NCI-H2196 treated with DMSO at 0.1 percent for 48 hours (cell line): ENCODE measurements around the gene BMPR1A.
"Not testable (repeated sequence)": the region's sequence is repeated elsewhere in the genome, so short reads cannot be mapped to it uniquely, and the experiment has no call there.

Experiments
- DNase-seq: peaks from one replicate; lab custom pipeline; 2025; ENCODE audit not compliant: unreplicated experiment; lab: John Stamatoyannopoulos, UW

Gene BMPR1A

DNA sequence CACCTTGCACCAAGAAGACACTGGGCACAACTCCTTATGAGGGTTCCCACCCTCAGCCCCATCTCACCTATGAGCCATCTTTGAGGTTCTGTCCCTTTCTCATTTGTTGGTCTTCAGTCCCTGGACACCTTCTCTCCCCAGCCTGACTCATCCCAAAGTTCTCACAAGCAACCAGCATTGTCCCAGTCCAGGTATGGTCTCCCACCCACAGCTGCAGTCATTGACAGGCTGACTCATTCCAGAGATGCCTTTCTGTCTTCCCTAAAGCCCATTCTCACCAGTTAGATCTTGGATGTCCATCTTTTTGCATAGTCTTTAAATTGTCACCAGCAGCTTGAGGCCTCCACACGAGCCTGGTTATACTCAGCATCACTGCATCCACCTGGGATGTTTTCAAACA, 26.7 kb upstream of the BMPR1A start:
- DNase-seq, result no peak

DNA sequence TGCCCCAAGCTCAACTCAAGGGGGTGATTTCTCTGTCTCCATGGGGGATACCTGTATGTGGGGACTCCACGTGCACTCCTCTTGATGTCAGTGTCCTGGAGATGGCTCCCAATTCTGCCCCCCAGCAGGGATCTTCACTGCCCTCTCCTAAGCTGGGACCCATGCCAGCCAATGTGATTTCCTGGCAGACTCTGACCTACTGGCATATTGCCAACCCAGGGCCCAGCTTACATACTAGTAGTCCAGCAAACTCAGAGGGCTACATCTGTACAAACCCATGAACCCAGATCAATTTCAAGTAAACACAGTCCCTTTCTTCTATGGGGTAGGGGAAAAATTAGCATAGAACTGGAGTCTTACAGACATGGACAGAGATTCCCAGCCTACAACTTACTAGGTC, 26.2 kb upstream of the BMPR1A start:
- DNase-seq, result peak; percentile 33

DNA sequence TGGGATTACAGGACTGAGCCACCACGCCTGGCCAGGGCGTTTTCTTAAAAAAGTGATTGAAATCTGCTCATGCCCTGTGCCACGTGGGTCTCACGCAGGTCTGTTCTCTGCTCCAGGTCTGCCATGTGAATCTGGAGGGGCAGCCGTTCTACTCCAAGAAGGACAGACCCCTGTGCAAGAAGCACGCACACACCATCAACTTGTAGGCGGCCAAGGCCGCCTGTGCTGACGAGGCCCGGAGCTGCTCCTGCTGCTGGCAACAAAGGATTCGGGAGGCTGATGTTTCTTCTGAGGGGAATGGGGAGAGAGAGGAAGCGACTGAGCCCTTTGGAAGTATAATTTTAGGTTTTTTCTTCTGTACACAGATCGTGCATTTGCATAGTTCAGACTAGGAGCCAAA, 23.6 kb upstream of the BMPR1A start:
- DNase-seq, result no peak

DNA sequence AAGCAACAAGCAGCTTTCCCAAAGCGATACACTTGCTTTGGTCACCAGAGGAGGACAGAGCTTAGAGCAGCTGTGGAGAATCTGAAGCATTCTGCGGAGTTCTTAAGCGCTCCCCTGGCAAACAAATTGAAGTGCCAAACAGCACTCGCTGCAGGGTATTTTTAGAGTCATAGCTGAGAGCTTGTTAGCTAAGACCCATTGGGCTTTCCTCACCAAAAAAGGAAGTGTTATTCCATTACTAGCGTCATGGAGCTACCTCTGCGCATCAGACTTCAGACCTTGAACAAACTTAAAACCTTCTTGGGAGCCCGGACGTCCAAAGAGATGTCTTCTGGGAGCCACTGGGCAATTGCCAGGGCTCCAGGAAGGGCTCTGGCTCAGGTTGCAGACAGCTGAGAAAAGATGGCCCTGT, 23.2 kb upstream of the BMPR1A start:
- no peak for DNase-seq

DNA sequence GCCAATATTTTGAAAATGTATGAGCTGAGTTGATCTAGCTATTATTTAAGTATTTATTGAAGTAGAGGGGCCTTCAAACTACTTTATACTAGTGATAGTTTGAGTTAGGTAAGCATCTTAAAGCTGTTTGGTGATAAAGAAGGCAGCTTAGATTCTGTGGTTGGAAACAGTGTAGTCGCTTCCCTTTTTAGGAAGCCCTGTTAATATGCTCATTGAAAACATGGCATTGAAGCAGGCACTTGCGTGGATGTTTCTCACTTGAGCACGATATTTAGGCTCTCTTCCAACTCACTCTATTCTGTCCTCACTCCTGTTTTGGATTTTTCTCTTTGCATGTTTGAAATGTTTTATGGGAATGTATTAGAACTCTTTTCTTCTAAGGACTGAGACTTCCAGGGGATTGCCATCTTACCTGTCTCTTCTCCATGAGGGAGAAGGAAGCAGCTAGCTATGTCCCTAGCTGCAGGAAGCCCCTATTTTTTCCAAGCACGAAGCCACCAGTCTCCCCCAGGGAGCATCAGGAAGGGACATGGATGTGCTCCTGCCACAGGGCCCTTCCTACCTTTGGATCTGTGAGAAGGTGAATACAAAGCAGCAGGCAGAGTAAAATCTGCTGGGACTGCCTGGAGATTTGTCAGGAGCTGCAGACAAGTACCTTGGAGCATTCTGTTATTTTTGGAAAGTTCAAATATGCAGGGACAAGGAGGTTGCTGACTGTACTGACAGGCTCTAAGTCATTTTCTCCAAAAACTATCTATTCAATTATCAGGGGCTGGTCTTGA, 22.0 kb upstream of the BMPR1A start:
- no peak for DNase-seq

DNA sequence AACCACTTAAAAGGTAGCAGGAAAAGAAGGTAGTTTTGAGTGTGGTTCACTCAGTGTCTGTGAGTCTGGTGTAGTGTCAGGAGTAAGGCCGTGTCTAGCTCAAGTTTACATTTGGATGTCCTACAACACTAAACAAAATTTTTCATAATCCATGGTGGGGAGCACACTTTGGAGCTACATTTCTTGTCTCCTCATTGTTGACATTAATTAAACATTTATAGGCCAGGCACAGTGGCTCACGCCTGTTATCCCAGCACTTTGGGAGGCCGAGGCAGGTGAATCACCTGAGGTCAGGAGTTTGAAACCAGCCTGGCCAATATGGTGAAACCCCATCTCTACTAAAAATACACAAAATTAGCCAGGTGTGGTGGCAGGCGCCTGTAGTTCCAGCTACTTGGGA, 21.1 kb upstream of the BMPR1A start:
- not testable (repeated sequence) for DNase-seq

DNA sequence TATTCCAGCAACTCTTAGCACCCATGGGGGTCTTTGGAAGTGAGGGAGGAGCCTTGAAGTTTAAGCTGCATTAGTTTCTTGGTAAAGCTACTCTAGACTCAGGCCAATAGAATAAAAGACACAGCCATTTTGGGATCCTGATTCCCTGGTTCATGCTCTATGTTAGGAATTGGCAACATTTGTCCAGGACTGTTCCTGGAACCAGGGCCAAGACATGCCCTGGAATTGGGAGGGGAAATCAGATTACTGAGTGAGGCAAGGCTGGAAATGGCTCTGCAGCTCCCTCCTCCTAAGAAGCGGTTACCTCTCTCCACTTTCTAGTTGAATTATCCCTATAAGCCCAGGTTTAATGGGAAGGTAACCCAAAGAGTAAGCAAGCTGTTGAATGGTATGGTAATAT, 14.2 kb upstream of the BMPR1A start:
- DNase-seq, result no peak

DNA sequence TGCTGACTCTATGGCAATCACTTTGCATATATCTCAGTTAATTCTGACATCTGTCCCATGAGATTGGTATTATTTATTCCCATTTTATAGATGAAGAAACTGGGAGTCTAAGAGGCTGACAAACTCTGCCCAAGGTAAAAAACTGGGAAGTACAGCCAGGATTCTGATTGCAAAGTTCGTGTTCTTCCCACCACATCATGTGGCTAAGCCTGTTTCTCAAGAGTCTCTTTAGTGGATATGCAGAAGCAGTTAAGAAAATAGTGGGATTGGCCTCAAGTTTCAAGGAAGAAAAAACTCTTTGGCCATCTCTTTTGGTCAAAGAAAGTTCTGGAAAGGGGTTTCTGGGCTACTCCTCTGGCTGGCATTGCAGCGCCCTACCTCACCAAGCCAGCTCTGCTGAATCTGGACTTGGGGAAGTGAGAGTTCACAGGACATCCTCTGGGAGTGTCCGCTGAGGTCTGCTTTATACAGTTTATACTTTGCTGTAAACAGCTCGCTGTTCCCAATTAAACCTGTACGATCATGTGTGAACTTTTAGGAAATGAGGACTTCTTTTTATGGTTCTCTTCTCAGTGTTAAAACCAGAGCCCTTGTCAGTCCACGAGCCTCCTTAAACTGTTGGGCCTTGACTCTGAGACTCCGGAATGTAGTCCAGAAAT, 12.2 kb upstream of the BMPR1A start:
- no peak for DNase-seq

DNA sequence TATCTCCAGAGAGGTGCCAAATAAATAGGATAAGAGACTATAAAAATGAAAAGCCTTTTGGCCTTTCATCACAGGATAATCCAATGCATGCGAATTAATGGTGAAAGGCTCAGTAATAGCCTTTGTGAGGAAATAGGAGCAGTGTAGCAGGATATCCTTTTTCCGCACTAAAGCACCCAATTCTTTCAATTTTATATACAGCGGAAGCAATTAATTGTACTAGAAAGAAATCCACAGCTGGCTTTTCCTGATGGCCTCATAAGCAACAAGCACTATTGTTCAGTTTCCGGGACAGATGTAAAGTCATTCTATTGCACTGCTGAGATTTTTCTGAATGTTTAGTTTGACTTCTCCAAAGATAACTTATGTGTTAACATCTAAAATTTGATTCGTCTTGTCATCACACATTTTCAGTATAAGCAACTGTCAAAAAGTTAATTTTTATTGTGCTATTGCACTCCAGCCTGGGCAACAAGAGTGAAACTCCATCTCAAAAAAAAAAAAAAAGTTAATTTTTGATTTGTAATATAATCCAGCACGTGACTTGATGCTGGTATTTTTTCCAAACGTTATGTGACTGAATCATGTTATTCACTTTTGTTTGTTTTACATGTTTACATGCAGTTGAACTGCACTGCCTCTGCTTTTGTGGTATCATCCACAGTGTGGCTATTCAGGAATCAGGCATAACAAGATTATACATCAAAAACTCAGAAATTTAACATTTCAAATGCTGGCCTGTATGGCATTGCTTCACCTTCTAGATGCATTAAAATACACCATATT, 8.4 kb upstream of the BMPR1A start:
- DNase-seq, result no peak

DNA sequence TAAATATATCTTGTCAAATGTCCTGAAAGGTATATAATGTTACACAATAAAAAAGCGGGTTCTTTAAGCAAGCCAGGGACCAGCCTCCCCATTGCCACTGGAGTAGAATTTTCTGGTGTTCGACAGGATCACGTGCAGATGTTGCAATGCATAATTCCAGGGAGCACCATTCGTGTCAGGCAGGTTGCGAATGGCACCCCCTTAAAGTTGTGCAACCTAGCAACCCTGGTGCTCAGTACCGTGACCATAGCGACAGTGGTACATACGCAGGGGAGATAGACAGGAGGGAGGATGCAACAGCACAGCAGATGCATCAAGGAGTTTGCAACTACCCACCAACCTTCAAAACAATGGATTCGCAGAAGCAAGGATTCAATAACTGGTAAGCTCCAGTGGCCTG, 6.6 kb upstream of the BMPR1A start:
- DNase-seq, result no peak

DNA sequence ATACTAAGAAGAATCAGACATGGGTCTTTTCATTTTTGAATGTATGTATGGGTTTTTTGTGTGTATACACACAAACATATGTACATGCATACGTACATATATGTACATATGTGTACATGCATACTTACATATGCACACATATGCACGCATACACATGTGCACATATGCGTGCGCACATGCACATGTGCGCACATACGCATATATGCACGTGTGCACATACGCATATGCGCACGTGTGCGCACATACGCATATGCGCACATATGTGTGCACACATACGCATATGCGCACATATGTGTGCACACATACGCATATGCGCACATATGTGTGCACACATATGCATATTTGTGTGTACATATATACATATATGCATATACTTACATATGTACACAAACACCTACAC, 4.9 kb upstream of the BMPR1A start:
- DNase-seq, result no peak

DNA sequence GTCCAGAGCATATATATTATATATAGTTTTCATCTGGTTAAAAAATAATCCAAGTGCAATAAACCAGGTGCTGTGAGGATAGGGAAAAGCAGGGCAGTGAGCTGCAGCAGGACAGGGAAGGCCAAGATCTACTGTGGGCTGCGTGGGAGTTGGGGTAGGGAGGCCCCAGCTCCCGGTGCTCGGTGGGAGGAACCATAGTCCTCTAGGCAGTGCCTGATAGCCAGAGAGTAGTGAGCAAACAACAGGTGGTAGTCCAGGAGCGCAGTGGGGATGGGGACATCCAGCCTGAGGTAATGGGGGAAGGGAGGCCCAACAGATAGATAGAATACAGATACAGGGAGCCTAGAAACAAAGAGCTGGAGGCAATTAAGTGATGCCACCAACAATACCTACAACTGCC, 4.1 kb upstream of the BMPR1A start:
- no peak for DNase-seq

DNA sequence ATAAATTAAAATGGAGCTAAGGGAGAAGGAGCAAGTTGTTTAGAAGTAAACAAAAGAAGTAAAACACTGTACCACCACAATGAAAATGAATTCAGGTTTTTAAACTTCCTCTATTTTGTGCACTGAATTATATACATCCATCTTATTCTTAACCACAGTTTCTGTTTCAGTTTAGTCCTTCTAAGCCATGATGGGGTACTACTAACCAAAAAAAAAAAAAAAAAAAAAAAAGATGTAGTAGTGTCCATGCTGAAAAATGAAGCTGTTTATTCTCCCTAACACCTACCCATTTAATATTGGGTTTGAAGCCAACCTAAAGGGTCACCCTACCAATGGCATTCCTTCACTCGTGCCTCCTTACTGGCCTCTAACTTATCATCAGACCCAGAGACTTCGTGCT, 3.4 kb upstream of the BMPR1A start:
- no peak for DNase-seq

DNA sequence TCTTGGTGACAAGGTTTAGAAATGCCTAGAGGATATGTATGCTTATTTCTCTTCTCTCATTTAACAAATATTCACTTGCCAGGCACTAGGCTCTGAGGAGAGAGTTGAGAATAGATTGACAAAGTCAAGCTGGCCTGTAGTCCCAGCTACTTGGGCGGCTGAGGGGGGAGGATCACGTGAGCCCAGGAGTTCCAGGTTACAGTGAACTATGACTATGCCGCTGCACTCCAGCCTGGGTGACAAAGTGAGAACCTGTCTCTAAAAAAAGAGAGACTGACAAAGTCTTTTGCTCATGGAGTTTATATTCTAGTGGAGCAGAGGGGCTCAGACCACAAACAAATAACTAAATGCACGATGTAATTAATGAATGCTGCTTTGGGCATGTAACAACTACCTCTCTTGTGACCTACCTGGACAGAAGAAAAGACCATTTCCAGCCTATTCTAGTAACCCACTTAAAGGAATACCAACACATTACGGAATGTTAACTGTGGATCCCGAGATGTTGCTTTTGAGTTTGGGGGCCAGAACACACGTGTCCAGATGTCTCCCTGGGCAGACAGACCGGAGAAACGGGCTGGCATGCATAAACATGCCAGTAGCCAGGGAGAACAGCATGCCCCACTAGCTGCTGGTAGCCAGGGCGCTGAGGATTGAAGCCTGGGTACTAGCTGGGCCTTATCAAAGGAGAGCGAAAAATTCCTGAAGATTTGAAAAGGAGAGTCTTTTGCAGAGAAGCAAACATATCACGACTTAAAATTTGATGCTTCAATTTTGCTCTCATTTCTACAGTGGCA, 2.6 kb upstream of the BMPR1A start:
- DNase-seq, result no peak

DNA sequence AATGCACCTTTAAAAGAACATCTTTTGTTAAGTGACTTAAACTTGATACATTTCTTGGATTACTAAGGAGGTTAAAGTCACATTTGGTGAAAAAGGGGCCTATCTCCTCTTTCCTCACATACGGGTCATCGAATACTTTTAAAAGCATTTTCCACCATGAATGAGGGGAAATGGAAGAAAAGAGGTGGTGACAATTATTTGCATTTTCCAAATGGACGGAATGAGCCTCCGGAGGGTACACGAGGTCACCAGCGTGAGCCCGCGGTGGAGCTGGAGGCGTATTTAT, 1.0 kb upstream of the BMPR1A start:
- DNase-seq, result no peak

DNA sequence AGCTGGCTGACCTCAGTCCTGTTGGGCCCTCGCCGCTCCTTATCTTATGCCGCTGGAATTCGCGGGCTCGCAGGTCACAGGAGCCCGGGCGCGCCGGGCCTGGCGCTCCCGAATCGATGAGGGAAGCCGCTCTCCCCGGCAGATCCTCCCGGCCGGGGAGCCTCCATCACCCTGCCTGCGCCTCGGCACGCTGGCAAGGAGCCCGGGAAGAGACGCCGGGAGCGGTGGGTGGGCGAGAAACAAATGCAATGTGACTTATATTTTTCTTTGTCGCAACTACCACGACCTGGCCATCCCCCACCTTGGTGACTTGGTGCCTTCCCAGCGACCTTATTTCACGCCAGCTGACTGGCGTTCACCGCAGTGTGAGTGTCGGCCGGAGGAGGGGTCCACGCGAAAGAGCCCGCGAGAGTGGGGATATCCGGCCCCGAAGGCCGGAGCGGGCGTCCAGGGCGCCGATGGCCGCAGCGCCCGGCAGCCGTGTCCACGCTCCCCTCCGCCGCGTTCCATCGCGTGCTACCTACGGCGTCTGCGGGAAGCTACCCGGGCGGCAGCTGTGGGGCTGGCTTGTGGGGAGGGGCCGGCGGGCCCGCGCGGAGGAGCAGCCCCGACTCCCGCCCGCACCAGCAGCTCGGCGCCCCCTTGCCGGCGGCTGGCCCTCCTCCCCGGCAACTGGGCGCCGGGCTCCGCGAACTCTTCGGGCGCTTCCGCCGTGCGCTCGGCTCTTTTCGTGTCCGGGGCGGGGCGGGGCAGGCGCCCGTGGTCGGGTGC, 494 bp upstream of the BMPR1A start:
- peak; percentile 60 for DNase-seq

DNA sequence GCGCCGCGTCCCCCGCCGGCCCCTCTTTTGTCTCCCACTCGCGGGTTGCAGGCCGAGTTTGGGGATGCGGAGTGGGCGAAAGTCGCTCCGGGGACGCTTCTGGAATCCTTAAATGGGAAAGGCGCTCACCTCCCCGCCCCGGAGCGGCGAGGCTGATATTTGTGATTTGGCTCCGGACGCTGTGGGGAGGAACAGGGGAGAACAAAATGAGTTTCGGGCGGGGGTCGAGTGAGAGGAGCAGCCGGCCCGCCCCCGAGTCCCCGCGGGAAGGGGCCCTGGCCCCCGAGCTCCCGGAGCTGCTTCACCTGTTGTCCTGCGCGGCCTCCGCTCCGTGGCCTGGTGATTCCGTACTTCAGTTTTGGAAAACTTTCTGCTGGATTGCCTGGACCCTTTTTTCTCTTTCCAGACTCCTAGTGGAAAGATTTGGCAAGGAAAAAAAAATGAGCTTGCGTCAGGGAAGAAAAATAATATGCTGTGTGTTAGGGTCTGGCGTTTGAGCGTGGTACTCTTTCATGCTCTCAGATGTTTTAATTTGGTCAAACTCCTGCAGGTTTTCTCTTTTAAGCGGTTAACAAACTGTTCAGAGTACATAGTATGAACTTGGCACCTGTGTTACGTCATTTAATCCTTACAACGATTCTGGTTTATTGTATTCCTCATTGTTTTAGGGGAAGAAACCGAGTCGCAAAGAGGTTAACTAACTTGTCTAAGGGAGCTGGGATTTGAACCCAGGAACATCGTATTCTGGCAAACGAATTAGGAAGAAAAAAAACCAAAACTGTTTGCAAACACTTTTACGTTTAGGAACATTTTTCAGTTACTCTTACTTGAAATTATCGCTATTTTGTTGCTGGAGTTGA, 924 bp downstream of the BMPR1A start:
- DNase-seq, result no peak

DNA sequence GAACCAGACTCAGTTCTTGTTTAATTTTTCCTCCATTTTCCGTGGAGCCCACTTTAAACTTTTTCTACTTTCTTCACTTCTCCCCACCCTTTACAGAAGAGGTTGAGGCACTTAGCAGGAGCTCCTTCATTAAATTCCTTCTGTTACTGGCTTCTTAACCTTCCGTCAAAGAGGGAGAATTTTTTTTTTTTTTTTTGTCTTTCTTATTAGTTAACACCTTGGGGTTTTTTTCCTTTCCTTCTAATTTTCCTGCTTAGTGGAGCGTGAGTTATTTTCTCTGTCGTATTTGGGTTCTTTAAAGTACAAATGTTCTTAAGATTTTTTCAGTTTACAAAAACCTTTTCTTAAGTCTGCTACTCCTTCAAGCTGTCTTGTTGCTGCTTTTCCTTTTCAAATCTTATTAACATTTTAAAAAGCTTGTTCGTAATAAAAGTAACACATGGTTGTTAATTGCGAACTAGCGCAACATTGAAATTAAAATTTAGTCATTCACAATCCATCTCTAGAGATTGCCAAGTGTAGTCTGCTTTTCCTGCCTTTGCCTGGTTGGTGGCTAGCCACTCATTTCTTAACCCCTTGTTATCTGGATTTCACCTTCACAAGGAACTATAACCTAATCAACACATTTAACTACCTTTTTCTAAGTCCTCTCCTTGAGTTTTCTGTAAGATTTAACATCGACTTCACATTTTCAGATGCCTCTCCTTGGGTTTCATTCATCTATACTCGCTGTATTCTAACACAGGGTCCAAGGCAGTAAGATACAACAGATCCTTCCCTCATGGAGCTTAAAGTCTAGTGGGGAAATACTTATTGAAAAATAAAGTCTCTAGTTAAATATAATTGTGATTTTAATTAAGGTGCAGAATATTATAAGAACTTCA, 2.0 kb downstream of the BMPR1A start:
- no peak for DNase-seq
